ENCODE data around the gene PDX1.

DNA sequence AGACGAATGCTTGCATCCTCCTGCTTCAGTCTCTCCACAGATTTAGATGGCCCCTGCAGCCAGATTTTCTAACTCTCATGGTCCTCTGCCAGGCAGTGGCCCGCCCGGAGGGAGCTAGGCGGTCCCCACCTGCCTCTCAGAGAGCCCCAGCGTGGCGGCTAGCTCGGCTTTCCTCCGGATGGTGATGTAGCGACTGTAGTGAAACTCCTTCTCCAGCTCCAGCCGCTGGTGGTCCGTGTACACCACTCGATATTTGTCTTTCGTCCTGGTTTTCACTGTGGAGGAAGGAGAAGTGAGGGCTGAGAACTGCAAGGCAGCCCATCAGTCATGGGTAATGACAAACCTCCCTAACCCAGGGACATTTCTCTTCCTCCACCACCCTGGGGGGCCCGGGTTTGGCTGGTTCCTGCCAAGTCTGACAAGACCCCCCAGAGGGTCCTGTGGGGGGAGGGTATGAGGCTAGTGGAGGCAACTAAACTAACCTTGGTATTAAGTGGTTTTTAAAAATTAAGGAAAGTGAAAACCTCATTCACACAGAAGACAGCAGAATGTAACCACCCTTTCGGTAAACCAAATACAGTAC, 45.0 kb downstream of the PDX1 start:
- TF ChIP-seq, protein P1, sequence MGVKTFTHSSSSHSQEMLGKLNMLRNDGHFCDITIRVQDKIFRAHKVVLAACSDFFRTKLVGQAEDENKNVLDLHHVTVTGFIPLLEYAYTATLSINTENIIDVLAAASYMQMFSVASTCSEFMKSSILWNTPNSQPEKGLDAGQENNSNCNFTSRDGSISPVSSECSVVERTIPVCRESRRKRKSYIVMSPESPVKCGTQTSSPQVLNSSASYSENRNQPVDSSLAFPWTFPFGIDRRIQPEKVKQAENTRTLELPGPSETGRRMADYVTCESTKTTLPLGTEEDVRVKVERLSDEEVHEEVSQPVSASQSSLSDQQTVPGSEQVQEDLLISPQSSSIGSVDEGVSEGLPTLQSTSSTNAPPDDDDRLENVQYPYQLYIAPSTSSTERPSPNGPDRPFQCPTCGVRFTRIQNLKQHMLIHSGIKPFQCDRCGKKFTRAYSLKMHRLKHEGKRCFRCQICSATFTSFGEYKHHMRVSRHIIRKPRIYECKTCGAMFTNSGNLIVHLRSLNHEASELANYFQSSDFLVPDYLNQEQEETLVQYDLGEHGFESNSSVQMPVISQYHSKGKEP (tag by site-specific recombination; IDR thresholded peaks at IDR 0.05) = no peak
- TF ChIP-seq, protein P2, sequence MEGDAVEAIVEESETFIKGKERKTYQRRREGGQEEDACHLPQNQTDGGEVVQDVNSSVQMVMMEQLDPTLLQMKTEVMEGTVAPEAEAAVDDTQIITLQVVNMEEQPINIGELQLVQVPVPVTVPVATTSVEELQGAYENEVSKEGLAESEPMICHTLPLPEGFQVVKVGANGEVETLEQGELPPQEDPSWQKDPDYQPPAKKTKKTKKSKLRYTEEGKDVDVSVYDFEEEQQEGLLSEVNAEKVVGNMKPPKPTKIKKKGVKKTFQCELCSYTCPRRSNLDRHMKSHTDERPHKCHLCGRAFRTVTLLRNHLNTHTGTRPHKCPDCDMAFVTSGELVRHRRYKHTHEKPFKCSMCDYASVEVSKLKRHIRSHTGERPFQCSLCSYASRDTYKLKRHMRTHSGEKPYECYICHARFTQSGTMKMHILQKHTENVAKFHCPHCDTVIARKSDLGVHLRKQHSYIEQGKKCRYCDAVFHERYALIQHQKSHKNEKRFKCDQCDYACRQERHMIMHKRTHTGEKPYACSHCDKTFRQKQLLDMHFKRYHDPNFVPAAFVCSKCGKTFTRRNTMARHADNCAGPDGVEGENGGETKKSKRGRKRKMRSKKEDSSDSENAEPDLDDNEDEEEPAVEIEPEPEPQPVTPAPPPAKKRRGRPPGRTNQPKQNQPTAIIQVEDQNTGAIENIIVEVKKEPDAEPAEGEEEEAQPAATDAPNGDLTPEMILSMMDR (tag by site-specific recombination; IDR thresholded peaks at IDR 0.05) = no peak
- TF ChIP-seq, protein P3, sequence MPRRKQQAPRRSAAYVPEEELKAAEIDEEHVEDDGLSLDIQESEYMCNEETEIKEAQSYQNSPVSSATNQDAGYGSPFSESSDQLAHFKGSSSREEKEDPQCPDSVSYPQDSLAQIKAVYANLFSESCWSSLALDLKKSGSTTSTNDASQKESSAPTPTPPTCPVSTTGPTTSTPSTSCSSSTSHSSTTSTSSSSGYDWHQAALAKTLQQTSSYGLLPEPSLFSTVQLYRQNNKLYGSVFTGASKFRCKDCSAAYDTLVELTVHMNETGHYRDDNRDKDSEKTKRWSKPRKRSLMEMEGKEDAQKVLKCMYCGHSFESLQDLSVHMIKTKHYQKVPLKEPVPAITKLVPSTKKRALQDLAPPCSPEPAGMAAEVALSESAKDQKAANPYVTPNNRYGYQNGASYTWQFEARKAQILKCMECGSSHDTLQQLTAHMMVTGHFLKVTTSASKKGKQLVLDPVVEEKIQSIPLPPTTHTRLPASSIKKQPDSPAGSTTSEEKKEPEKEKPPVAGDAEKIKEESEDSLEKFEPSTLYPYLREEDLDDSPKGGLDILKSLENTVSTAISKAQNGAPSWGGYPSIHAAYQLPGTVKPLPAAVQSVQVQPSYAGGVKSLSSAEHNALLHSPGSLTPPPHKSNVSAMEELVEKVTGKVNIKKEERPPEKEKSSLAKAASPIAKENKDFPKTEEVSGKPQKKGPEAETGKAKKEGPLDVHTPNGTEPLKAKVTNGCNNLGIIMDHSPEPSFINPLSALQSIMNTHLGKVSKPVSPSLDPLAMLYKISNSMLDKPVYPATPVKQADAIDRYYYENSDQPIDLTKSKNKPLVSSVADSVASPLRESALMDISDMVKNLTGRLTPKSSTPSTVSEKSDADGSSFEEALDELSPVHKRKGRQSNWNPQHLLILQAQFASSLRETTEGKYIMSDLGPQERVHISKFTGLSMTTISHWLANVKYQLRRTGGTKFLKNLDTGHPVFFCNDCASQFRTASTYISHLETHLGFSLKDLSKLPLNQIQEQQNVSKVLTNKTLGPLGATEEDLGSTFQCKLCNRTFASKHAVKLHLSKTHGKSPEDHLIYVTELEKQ (tag by site-specific recombination; IDR thresholded peaks at IDR 0.05; ENCODE audit: borderline replicate concordance) = no peak
- TF ChIP-seq ZBTB21 (tag by site-specific recombination; IDR thresholded peaks at IDR 0.05) (no peak), ZNF274 (IDR thresholded peaks at IDR 0.05; ENCODE audit: low read length) (no peak), ZNF274 (tag by site-specific recombination; IDR thresholded peaks at IDR 0.05; ENCODE audit: borderline replicate concordance) (no peak), TCF7L2 (IDR thresholded peaks at IDR 0.05; ENCODE audit: borderline replicate concordance, low read depth, low read length) (no peak)

Data from HEK293 (cell line).